Kidney glomerular epithelial cell (primary cell): ENCODE measurements around the gene TAF8.

Experiments
- DNase-seq: peaks from one replicate; lab custom pipeline; 2025; lab: John Stamatoyannopoulos, UW

The TAF8 gene

GRCh38 chr6:42123379-42124103, 73.2 kb downstream of the TAF8 start:
- DNase-seq, result no peak

- DNase-seq, result no peak
Measured at GRCh38 chr6:42124223-42124836, 74.0 kb downstream of the TAF8 start.

GRCh38 chr6:42125231-42125630, 74.9 kb downstream of the TAF8 start:
- no peak for DNase-seq

- no peak for DNase-seq
Measured at GRCh38 chr6:42125663-42126062, 75.3 kb downstream of the TAF8 start.

- no peak for DNase-seq
Measured at GRCh38 chr6:42128460-42129359, 78.4 kb downstream of the TAF8 start.

GRCh38 chr6:42129360-42129676, 79.0 kb downstream of the TAF8 start:
- DNase-seq, result no peak

- DNase-seq, result peak; percentile 46
Measured at GRCh38 chr6:42131531-42131930, 81.2 kb downstream of the TAF8 start.

GRCh38 chr6:42133926-42134325, 83.6 kb downstream of the TAF8 start:
- no peak for DNase-seq

GRCh38 chr6:42135161-42135560, 84.8 kb downstream of the TAF8 start:
- DNase-seq, result no peak

- DNase-seq, result no peak
Measured at GRCh38 chr6:42135722-42136121, 85.4 kb downstream of the TAF8 start.

- DNase-seq, result peak; percentile 78
Measured at GRCh38 chr6:42136508-42137193, 86.3 kb downstream of the TAF8 start.
